ENCODE data around the gene GNG14.

DNA sequence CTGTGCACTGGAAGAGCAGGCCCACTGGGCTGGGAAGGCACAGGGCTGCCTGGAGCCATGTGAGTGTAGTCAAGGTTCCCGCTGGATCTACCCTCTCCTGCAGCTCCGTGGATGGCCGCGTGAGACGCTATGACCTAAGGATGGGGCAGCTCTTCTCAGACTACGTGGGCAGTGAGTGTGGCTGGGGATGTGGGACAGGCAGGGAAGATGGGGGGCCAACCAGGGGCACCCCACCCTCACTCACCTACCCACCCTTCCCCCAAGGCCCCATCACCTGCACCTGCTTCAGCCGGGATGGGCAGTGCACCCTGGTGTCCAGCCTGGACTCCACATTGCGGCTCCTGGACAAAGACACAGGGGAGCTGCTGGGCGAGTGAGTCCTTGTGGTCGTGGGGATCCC, 15.1 kb upstream of the GNG14 start:
- no peak for TF ChIP-seq POLR2AphosphoS5 (IDR thresholded peaks at IDR 0.05; ENCODE audit: low read depth, low read length)
- no peak for TF ChIP-seq TAF1 (IDR thresholded peaks at IDR 0.05; ENCODE audit: borderline replicate concordance, insufficient read depth, low read length)

Measured in PFSK-1 (cell line).